Measurements from ENCODE around the gene TFEB.
A peak's percentile ranks its signal among the peaks of the same experiment; 100 is the strongest.

Gene TFEB

GRCh38 chr6:41713650-41714291 lies 21.6 kb downstream of the TFEB start:
- no peaks in the 10 kb centered on the region for H3K36me3 Mint-ChIP-seq (ENCODE audit: low read depth)
- peak overlapping the region; percentile 47 for H3K27ac Mint-ChIP-seq
- no peaks in the 10 kb centered on the region for H3K9me3 Mint-ChIP-seq
- H3K4me1 Mint-ChIP-seq (ENCODE audit: low read depth), result peaks cover 31% of the 10 kb centered on the region
- H3K27me3 Mint-ChIP-seq, result no peaks in the 10 kb centered on the region
- DNase-seq, result no peak
- H3K4me3 Mint-ChIP-seq, result no peak overlapping the region

GRCh38 chr6:41713159-41713649 lies 22.2 kb downstream of the TFEB start:
- H3K4me3 Mint-ChIP-seq, result no peak overlapping the region
- H3K4me1 Mint-ChIP-seq (ENCODE audit: low read depth), result peaks cover 35% of the 10 kb centered on the region
- no peaks in the 10 kb centered on the region for H3K36me3 Mint-ChIP-seq (ENCODE audit: low read depth)
- no peaks in the 10 kb centered on the region for H3K27me3 Mint-ChIP-seq
- no peaks in the 10 kb centered on the region for H3K9me3 Mint-ChIP-seq
- peak overlapping the region; percentile 47 for H3K27ac Mint-ChIP-seq
- no peak for DNase-seq

- no peak overlapping the region for H3K4me3 Mint-ChIP-seq
- peaks cover 40% of the 10 kb centered on the region for H3K4me1 Mint-ChIP-seq (ENCODE audit: low read depth)
- DNase-seq, result no peak
- H3K9me3 Mint-ChIP-seq, result no peaks in the 10 kb centered on the region
- no peaks in the 10 kb centered on the region for H3K36me3 Mint-ChIP-seq (ENCODE audit: low read depth)
- H3K27ac Mint-ChIP-seq, result no peak overlapping the region
- H3K27me3 Mint-ChIP-seq, result no peaks in the 10 kb centered on the region
Measured at GRCh38 chr6:41712651-41713103, 22.7 kb downstream of the TFEB start.

- peaks cover 41% of the 10 kb centered on the region for H3K4me1 Mint-ChIP-seq (ENCODE audit: low read depth)
- H3K9me3 Mint-ChIP-seq, result no peaks in the 10 kb centered on the region
- no peak overlapping the region for H3K4me3 Mint-ChIP-seq
- no peaks in the 10 kb centered on the region for H3K36me3 Mint-ChIP-seq (ENCODE audit: low read depth)
- DNase-seq, result no peak
- no peaks in the 10 kb centered on the region for H3K27me3 Mint-ChIP-seq
- H3K27ac Mint-ChIP-seq, result no peak overlapping the region
Measured at GRCh38 chr6:41711323-41712038, 23.9 kb downstream of the TFEB start.

- Mint-ChIP-seq H3K36me3 (ENCODE audit: low read depth) (no peaks in the 10 kb centered on the region), H3K4me1 (ENCODE audit: low read depth) (peaks cover 44% of the 10 kb centered on the region), H3K9me3 (no peaks in the 10 kb centered on the region), H3K27me3 (no peaks in the 10 kb centered on the region), H3K27ac (no peak overlapping the region), H3K4me3 (no peak overlapping the region)
- no peak for DNase-seq
Measured at GRCh38 chr6:41709375-41709774, 26.0 kb downstream of the TFEB start.

GRCh38 chr6:41708856-41709255 lies 26.6 kb downstream of the TFEB start:
- no peaks in the 10 kb centered on the region for H3K9me3 Mint-ChIP-seq
- H3K27me3 Mint-ChIP-seq, result no peaks in the 10 kb centered on the region
- peaks cover 40% of the 10 kb centered on the region for H3K4me1 Mint-ChIP-seq (ENCODE audit: low read depth)
- no peaks in the 10 kb centered on the region for H3K36me3 Mint-ChIP-seq (ENCODE audit: low read depth)
- H3K27ac Mint-ChIP-seq, result no peak overlapping the region
- H3K4me3 Mint-ChIP-seq, result no peak overlapping the region
- DNase-seq, result no peak

GRCh38 chr6:41707565-41708200 lies 27.7 kb downstream of the TFEB start:
- Mint-ChIP-seq H3K27ac (peak overlapping the region; percentile 83), H3K4me3 (peak overlapping the region; percentile 23), H3K36me3 (ENCODE audit: low read depth) (no peaks in the 10 kb centered on the region), H3K27me3 (no peaks in the 10 kb centered on the region), H3K4me1 (ENCODE audit: low read depth) (peaks cover 33% of the 10 kb centered on the region), H3K9me3 (no peaks in the 10 kb centered on the region)
- DNase-seq, result peak; percentile 71

GRCh38 chr6:41706876-41707564 lies 28.4 kb downstream of the TFEB start:
- no peaks in the 10 kb centered on the region for H3K9me3 Mint-ChIP-seq
- peak; percentile 62 for DNase-seq
- peaks cover 33% of the 10 kb centered on the region for H3K4me1 Mint-ChIP-seq (ENCODE audit: low read depth)

GRCh38 chr6:41705996-41706835 lies 29.2 kb downstream of the TFEB start:
- Mint-ChIP-seq H3K9me3 (no peaks in the 10 kb centered on the region), H3K4me3 (peak overlapping the region; percentile 15), H3K27ac (peak overlapping the region; percentile 83), H3K27me3 (no peaks in the 10 kb centered on the region), H3K4me1 (ENCODE audit: low read depth) (peaks cover 33% of the 10 kb centered on the region), H3K36me3 (ENCODE audit: low read depth) (no peaks in the 10 kb centered on the region)
- peak; percentile 82 for DNase-seq

More at GRCh38 chr6:41706876-41707564, 28.4 kb downstream of the TFEB start:
- Mint-ChIP-seq H3K4me3 (peak overlapping the region; percentile 23), H3K27ac (peak overlapping the region; percentile 83), H3K36me3 (ENCODE audit: low read depth) (no peaks in the 10 kb centered on the region), H3K27me3 (no peaks in the 10 kb centered on the region)

GRCh38 chr6:41705311-41705995 lies 30.0 kb downstream of the TFEB start:
- no peaks in the 10 kb centered on the region for H3K9me3 Mint-ChIP-seq
- peaks cover 33% of the 10 kb centered on the region for H3K4me1 Mint-ChIP-seq (ENCODE audit: low read depth)
- peak overlapping the region; percentile 83 for H3K27ac Mint-ChIP-seq
- H3K4me3 Mint-ChIP-seq, result no peak overlapping the region
- H3K27me3 Mint-ChIP-seq, result no peaks in the 10 kb centered on the region
- H3K36me3 Mint-ChIP-seq (ENCODE audit: low read depth), result no peaks in the 10 kb centered on the region
- DNase-seq, result no peak

GRCh38 chr6:41704656-41705310 lies 30.6 kb downstream of the TFEB start:
- Mint-ChIP-seq H3K4me3 (no peak overlapping the region), H3K36me3 (ENCODE audit: low read depth) (no peaks in the 10 kb centered on the region), H3K27ac (peak overlapping the region; percentile 18), H3K9me3 (no peaks in the 10 kb centered on the region), H3K4me1 (ENCODE audit: low read depth) (peaks cover 33% of the 10 kb centered on the region), H3K27me3 (no peaks in the 10 kb centered on the region)
- DNase-seq, result no peak

- Mint-ChIP-seq H3K4me1 (ENCODE audit: low read depth) (peaks cover 33% of the 10 kb centered on the region), H3K27me3 (no peaks in the 10 kb centered on the region), H3K4me3 (no peak overlapping the region), H3K9me3 (no peaks in the 10 kb centered on the region), H3K36me3 (ENCODE audit: low read depth) (no peaks in the 10 kb centered on the region), H3K27ac (no peak overlapping the region)
- no peak for DNase-seq
Measured at GRCh38 chr6:41704028-41704427, 31.4 kb downstream of the TFEB start.

Measured in activated T-cell treated with anti-CD3 and anti-CD28 coated beads, Interleukin-2, amount 50 U/mL, for 24 hours (primary cell).